ENCODE results near the gene ZSCAN25.
"Not testable (repeated sequence)": the region's sequence is repeated elsewhere in the genome, so short reads cannot be mapped to it uniquely, and the experiment has no call there.

ZSCAN25 gene

GRCh38 chr7:99616359-99617191 is at the start of gene ZSCAN25:
Gene ZSCAN25, plus strand, starts transcription at chr7:99616946. Its CDS starts 2,661 bp downstream, at chr7:99619607.
- no peak for TF ChIP-seq ZNF274 (IDR thresholded peaks at IDR 0.05; ENCODE audit: low read depth, low read length)
- H3K4me3 ChIP-seq (ENCODE audit: low read length) = peak within 1 kb of the TSS; percentile 80

- not testable (repeated sequence) for H3K4me3 ChIP-seq (ENCODE audit: low read length)
Observed at GRCh38 chr7:99568770-99569169, 48.0 kb upstream of the ZSCAN25 start.

- TF ChIP-seq ZNF274 (IDR thresholded peaks at IDR 0.05; ENCODE audit: low read depth, low read length) = no peak
- no peak overlapping the region for H3K4me3 ChIP-seq (ENCODE audit: low read length)
Observed at GRCh38 chr7:99571768-99572167, 45.0 kb upstream of the ZSCAN25 start.

GRCh38 chr7:99573257-99573656 is 43.5 kb upstream of the ZSCAN25 start:
- TF ChIP-seq ZNF274 (IDR thresholded peaks at IDR 0.05; ENCODE audit: low read depth, low read length) = no peak
- H3K4me3 ChIP-seq (ENCODE audit: low read length) = no peak overlapping the region

- no peak overlapping the region for H3K4me3 ChIP-seq (ENCODE audit: low read length)
- TF ChIP-seq ZNF274 (IDR thresholded peaks at IDR 0.05; ENCODE audit: low read depth, low read length) = no peak
Observed at GRCh38 chr7:99576251-99576650, 40.5 kb upstream of the ZSCAN25 start.

GRCh38 chr7:99579281-99579955 is 37.3 kb upstream of the ZSCAN25 start:
- H3K4me3 ChIP-seq (ENCODE audit: low read length) = peak overlapping the region; percentile 15; the same call in 1 of the 2 replicates
- TF ChIP-seq ZNF274 (IDR thresholded peaks at IDR 0.05; ENCODE audit: low read depth, low read length) = no peak

- peak overlapping the region; percentile 15; the same call in 1 of the 2 replicates for H3K4me3 ChIP-seq (ENCODE audit: low read length)
- no peak for TF ChIP-seq ZNF274 (IDR thresholded peaks at IDR 0.05; ENCODE audit: low read depth, low read length)
Observed at GRCh38 chr7:99579956-99580777, 36.6 kb upstream of the ZSCAN25 start.

GRCh38 chr7:99580778-99581332 is 35.9 kb upstream of the ZSCAN25 start:
- H3K4me3 ChIP-seq (ENCODE audit: low read length) = not testable (repeated sequence)

- no peak for TF ChIP-seq ZNF274 (IDR thresholded peaks at IDR 0.05; ENCODE audit: low read depth, low read length)
- H3K4me3 ChIP-seq (ENCODE audit: low read length) = no peak overlapping the region
Observed at GRCh38 chr7:99588868-99589267, 27.9 kb upstream of the ZSCAN25 start.

- no peak for TF ChIP-seq ZNF274 (IDR thresholded peaks at IDR 0.05; ENCODE audit: low read depth, low read length)
Observed at GRCh38 chr7:99594948-99595745, 21.6 kb upstream of the ZSCAN25 start.

GRCh38 chr7:99596408-99596955 is 20.3 kb upstream of the ZSCAN25 start:
- no peak for TF ChIP-seq ZNF274 (IDR thresholded peaks at IDR 0.05; ENCODE audit: low read depth, low read length)
- H3K4me3 ChIP-seq (ENCODE audit: low read length) = no peak overlapping the region

More at GRCh38 chr7:99594948-99595745, 21.6 kb upstream of the ZSCAN25 start:
- H3K4me3 ChIP-seq (ENCODE audit: low read length) = no peak overlapping the region

- no peak for TF ChIP-seq ZNF274 (IDR thresholded peaks at IDR 0.05; ENCODE audit: low read depth, low read length)
- no peak within 1 kb of the TSS for H3K4me3 ChIP-seq (ENCODE audit: low read length)
Observed at GRCh38 chr7:99597762-99598501, 18.8 kb upstream of the ZSCAN25 start, which contains the start of gene TMEM225B. Gene TMEM225B, plus strand, starts transcription at chr7:99598267. Its CDS starts 6,122 bp downstream, at chr7:99604389.
